Neural crest cell (in vitro differentiated cells): ENCODE data around the gene PLXNA2. TPM values are rescaled to one million over a fixed set of nuclear protein-coding genes. Genes with fewer than 3 reads are reported as not detected.

Source experiments
- DNase-seq: peaks from one replicate; pipeline ENCODE4 v3.0.0; 2021; ENCODE audit warnings: low read depth, mixed read lengths, low spot score
- H3K27ac Mint-ChIP-seq: one replicate; pipeline ENCODE4 v1.8.0; 2021; ENCODE audit warnings: mild to moderate bottlenecking, mixed read lengths; ENCODE audit not compliant: unreplicated experiment
- H3K27me3 Mint-ChIP-seq: 2 replicates; pipeline ENCODE4 v1.8.0; 2021; ENCODE audit warnings: low read depth, mild to moderate bottlenecking, mixed read lengths
- H3K36me3 Mint-ChIP-seq: 2 replicates; pipeline ENCODE4 v1.8.0; 2021; ENCODE audit warnings: low read depth, mild to moderate bottlenecking, mixed read lengths
- H3K4me1 Mint-ChIP-seq: 2 replicates; pipeline ENCODE4 v1.8.0; 2021; ENCODE audit warnings: mixed read lengths
- H3K4me3 Mint-ChIP-seq: one replicate; pipeline ENCODE4 v1.8.0; 2021; ENCODE audit warnings: mild to moderate bottlenecking, mixed read lengths
- H3K9me3 Mint-ChIP-seq: 2 replicates; pipeline ENCODE4 v1.8.0; 2021; ENCODE audit warnings: mixed read lengths
- CTCF ChIP-seq: fragments of 200-600 bp; sonication (generic); conservative IDR thresholded peaks from 2 replicates; pipeline ENCODE4 v1.5.0; 2021; ENCODE audit warnings: antibody characterized with exemption, mild to moderate bottlenecking
- total RNA-seq: library from RNA; stranded (reverse); gene quantifications from 2 replicates; pipeline ENCODE4 v1.2.1, GENCODE V29; 2021

The PLXNA2 gene
- total RNA-seq, 1 donor from 2014 or later: 37.7 TPM

DNA sequence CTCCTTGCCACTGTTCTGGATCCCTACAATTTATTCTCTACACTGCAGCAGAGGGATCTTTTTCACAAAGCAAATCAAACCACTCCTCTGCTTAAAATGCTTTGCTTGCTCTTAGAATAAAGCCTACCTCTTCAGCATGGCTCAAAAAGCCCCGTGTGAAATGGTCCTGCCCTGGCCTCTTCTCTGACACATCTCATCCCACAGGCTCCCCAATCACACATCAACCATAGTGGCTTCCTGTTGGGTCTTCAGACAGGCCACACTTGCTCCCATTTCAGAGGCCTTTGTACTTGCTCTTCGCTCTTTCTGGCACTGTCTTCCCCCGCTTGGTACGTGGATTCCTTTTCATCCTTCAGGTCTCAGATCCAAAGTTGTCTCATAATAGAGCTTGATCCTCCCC is 44.3 kb upstream of the PLXNA2 start:
- no peak for DNase-seq
- Mint-ChIP-seq H3K27me3 (peaks cover 7% of the 10 kb centered on the region), H3K4me1 (no peaks in the 10 kb centered on the region), H3K36me3 (no peaks in the 10 kb centered on the region), H3K27ac (no peak overlapping the region), H3K4me3 (no peak overlapping the region), H3K9me3 (peaks cover 4% of the 10 kb centered on the region)
- no peak for TF ChIP-seq CTCF

- H3K4me3 Mint-ChIP-seq: no peak overlapping the region
- H3K27ac Mint-ChIP-seq: no peak overlapping the region
- no peak for DNase-seq
- H3K27me3 Mint-ChIP-seq: peaks cover 38% of the 10 kb centered on the region
- H3K36me3 Mint-ChIP-seq: no peaks in the 10 kb centered on the region
- peaks cover 3% of the 10 kb centered on the region for H3K4me1 Mint-ChIP-seq
- peaks cover 4% of the 10 kb centered on the region for H3K9me3 Mint-ChIP-seq
- TF ChIP-seq CTCF: no peak
Measured at GRCh38 chr1:208280681-208281450, 36.7 kb upstream of the PLXNA2 start.

GRCh38 chr1:208279826-208280588 is 35.8 kb upstream of the PLXNA2 start:
- no peak for DNase-seq
- TF ChIP-seq CTCF: no peak
- H3K36me3 Mint-ChIP-seq: no peaks in the 10 kb centered on the region
- no peak overlapping the region for H3K27ac Mint-ChIP-seq
- peaks cover 3% of the 10 kb centered on the region for H3K4me1 Mint-ChIP-seq
- peaks cover 34% of the 10 kb centered on the region for H3K27me3 Mint-ChIP-seq
- no peak overlapping the region for H3K4me3 Mint-ChIP-seq
- H3K9me3 Mint-ChIP-seq: peaks cover 2% of the 10 kb centered on the region

GRCh38 chr1:208278638-208279037 is 34.5 kb upstream of the PLXNA2 start:
- TF ChIP-seq CTCF: no peak
- DNase-seq: no peak
- no peaks in the 10 kb centered on the region for H3K9me3 Mint-ChIP-seq
- no peaks in the 10 kb centered on the region for H3K36me3 Mint-ChIP-seq
- H3K27ac Mint-ChIP-seq: no peak overlapping the region
- peaks cover 33% of the 10 kb centered on the region for H3K27me3 Mint-ChIP-seq
- H3K4me1 Mint-ChIP-seq: peaks cover 3% of the 10 kb centered on the region
- no peak overlapping the region for H3K4me3 Mint-ChIP-seq

GRCh38 chr1:208276757-208277435 is 32.7 kb upstream of the PLXNA2 start:
- no peak overlapping the region for H3K27ac Mint-ChIP-seq
- DNase-seq: no peak

More at GRCh38 chr1:208276757-208277435, 32.7 kb upstream of the PLXNA2 start:
- no peak overlapping the region for H3K4me3 Mint-ChIP-seq
- H3K36me3 Mint-ChIP-seq: no peaks in the 10 kb centered on the region
- H3K27me3 Mint-ChIP-seq: peaks cover 35% of the 10 kb centered on the region
- H3K9me3 Mint-ChIP-seq: no peaks in the 10 kb centered on the region
- TF ChIP-seq CTCF: no peak
- peaks cover 3% of the 10 kb centered on the region for H3K4me1 Mint-ChIP-seq
